ENCODE measurements around the gene SFTPA2. TPM values are rescaled to one million over a fixed set of nuclear protein-coding genes. Genes with fewer than 3 reads are reported as not detected.
"Not testable (repeated sequence)": the region's sequence is repeated elsewhere in the genome, so short reads cannot be mapped to it uniquely, and the experiment has no call there.

SFTPA2 gene
- total and polyA plus RNA-seq, 2 experiments from 2014 or later = not detected

GRCh38 chr10:79508245-79508644 lies 52.0 kb downstream of the SFTPA2 start:
- not testable (repeated sequence) for H3K36me3 ChIP-seq (replicated peaks; ENCODE audit: insufficient read depth, low read depth); H3K79me2 ChIP-seq; DNase-seq (ENCODE audit: low spot score); H3K4me3 ChIP-seq; H3K27me3 ChIP-seq; H3K9me3 ChIP-seq (ENCODE audit: low read depth); H3K4me2 ChIP-seq; H2AFZ ChIP-seq; H3K9me2 ChIP-seq (replicated peaks; ENCODE audit: insufficient read depth); H4K20me1 ChIP-seq (ENCODE audit: insufficient read depth, poor library complexity, severe bottlenecking); H3K27ac ChIP-seq; H3K4me1 ChIP-seq (ENCODE audit: insufficient read depth)
- WGBS (ENCODE audit: low lambda C conversion rate, missing lambda C conversion rate) = 61% methylated on average over 4 of the region's 4 CpGs

DNA sequence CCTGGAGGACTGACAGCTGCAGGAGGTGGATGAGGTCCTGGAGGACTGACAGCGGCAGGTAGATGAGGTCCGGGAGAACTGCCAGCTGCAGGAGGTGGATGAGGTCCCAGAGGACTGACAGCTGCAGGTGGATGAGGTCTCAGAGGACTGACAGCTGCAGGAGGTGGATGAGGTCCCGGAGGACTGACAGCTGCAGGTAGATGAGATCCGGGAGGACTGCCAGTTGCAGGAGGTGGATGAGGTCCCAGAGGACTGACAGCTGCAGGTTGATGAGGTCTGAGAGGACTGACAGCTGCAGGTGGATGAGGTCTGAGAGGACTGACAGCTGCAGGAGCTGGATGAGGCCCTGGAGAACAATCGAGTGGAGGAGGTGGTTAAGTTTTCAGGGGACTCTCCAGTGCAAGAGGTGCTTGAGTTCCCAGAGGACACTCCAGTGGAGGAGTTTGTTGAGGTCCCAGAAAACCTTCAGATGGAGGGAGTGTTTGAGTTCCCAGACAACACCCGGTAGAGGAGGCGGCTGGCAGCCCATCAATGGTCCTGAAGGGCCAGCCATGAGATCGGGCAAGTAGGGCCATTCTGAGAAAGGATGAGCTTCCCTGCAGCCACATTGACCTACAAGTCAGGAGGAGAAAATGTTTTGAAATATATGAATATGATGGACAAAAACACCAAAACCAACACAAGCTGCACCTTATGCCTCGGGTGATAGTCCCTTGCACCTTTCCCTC lies 52.6 kb downstream of the SFTPA2 start:
- H3K9me2 ChIP-seq (replicated peaks; ENCODE audit: insufficient read depth) = no peaks in the 10 kb centered on the region
- peaks cover 9% of the 10 kb centered on the region for H3K27me3 ChIP-seq
- no peaks in the 10 kb centered on the region for H3K79me2 ChIP-seq
- DNase-seq (ENCODE audit: low spot score) = no peak
- 92% methylated on average over 8 of the region's 9 CpGs for WGBS (ENCODE audit: low lambda C conversion rate, missing lambda C conversion rate)
- no peak overlapping the region for H3K4me3 ChIP-seq
- no peak overlapping the region for H3K27ac ChIP-seq
- H3K36me3 ChIP-seq (replicated peaks; ENCODE audit: insufficient read depth, low read depth) = no peaks in the 10 kb centered on the region
- H3K9me3 ChIP-seq (ENCODE audit: low read depth) = no peaks in the 10 kb centered on the region
- no peaks in the 10 kb centered on the region for H4K20me1 ChIP-seq (ENCODE audit: insufficient read depth, poor library complexity, severe bottlenecking)
- no peak overlapping the region for H3K4me2 ChIP-seq
- no peaks in the 10 kb centered on the region for H3K4me1 ChIP-seq (ENCODE audit: insufficient read depth)
- TF ChIP-seq EZH2phosphoT487 (IDR thresholded peaks at IDR 0.05; ENCODE audit: low read depth, severe bottlenecking, unreplicated experiment) (no peak), CTCF (IDR thresholded peaks at IDR 0.05; ENCODE audit: poor library complexity) (no peak), EZH2 (IDR thresholded peaks at IDR 0.05; ENCODE audit: borderline replicate concordance) (no peak)
- no peak overlapping the region for H2AFZ ChIP-seq

Small RNA genes within 50 kb of the gene (small RNA-seq; reads per million reads assigned to genes)
- gene BX248123.2 = not detected
- not detected for gene RPS12P18

Other genes starting within 250 kb of the SFTPA2 start
- 64.3 and 79.4 TPM in 2 replicates for gene PPIF, start 212.9 kb downstream of the SFTPA2 start, total RNA-seq
- gene PPIF, start 212.9 kb downstream of the SFTPA2 start, polyA plus RNA-seq = 69.7 and 70.3 TPM in 2 replicates
- 18.3 and 20.1 TPM in 2 replicates for gene ZCCHC24, start 114.8 kb downstream of the SFTPA2 start, total RNA-seq
- gene ZCCHC24, start 114.8 kb downstream of the SFTPA2 start, polyA plus RNA-seq = 14.5 and 20.6 TPM in 2 replicates
- 0.27 and 0.44 TPM in 2 replicates for gene EIF5AL1, start 47.9 kb downstream of the SFTPA2 start, total RNA-seq
- 1.5 and 1.6 TPM in 2 replicates for gene EIF5AL1, start 47.9 kb downstream of the SFTPA2 start, polyA plus RNA-seq
- gene SFTPA1, start 50.5 kb upstream of the SFTPA2 start, total RNA-seq = not detected in 2 replicates
- gene SFTPA1, start 50.5 kb upstream of the SFTPA2 start, polyA plus RNA-seq = not detected in 2 replicates
- gene NUTM2B, start 142.8 kb upstream of the SFTPA2 start, total RNA-seq = 0.20 and 1.1 TPM in 2 replicates
- gene NUTM2B, start 142.8 kb upstream of the SFTPA2 start, polyA plus RNA-seq = 0.08 TPM in 1 of 2 replicates, not detected in the other

All from hepatocyte (in vitro differentiated cells).